Esophagus (tissue), 2 donors: ENCODE results near the gene CAMKK1. TPM values are rescaled to one million over a fixed set of nuclear protein-coding genes. Genes with fewer than 3 reads are reported as not detected.

Source experiments
- H3K27ac ChIP-seq, 2 donors: one replicate each; pipeline ENCODE4 v1.5.1; 2013; ENCODE audit warnings: low read depth in 2 of 2, mild to moderate bottlenecking in 2 of 2, inconsistent platforms in 1 of 2, low read length in 1 of 2, moderate library complexity in 1 of 2
- H3K27me3 ChIP-seq, 2 donors: one replicate each; pipeline ENCODE4 v1.6.1; 2013; ENCODE audit warnings: low read length in 2 of 2, control low read depth in 1 of 2, mild to moderate bottlenecking in 1 of 2; ENCODE audit not compliant: insufficient read depth in 2 of 2, control insufficient read depth in 1 of 2
- H3K36me3 ChIP-seq, 2 donors: one replicate each; pipeline ENCODE4 v1.6.1; 2013; ENCODE audit warnings: low read length in 1 of 2; ENCODE audit not compliant: control insufficient read depth in 2 of 2, insufficient read depth in 2 of 2
- H3K4me1 ChIP-seq, 2 donors: one replicate each; pipeline ENCODE4 v1.6.1; 2013; ENCODE audit warnings: low read length in 1 of 2; ENCODE audit not compliant: control insufficient read depth in 2 of 2, insufficient read depth in 2 of 2
- H3K4me3 ChIP-seq, 2 donors: one replicate each; pipeline ENCODE4 v1.5.1; 2013; ENCODE audit warnings: low read length in 2 of 2, mild to moderate bottlenecking in 2 of 2, low read depth in 1 of 2, moderate library complexity in 1 of 2
- H3K9me3 ChIP-seq, 2 donors: one replicate each; pipeline ENCODE4 v1.6.1; 2013; ENCODE audit warnings: mild to moderate bottlenecking in 2 of 2, low read depth in 1 of 2, low read length in 1 of 2, moderate library complexity in 1 of 2; ENCODE audit not compliant: control insufficient read depth in 2 of 2, insufficient read depth in 1 of 2
- WGBS, 2 donors: extraction: QIAGEN DNeasy Blood & Tissue Kit; methylation state at CpG; one replicate each; pipeline ENCODE4 v1.1.7; 2013; 5-methylcytosine and 5-hydroxymethylcytosine counted together
- polyA plus RNA-seq, 2 donors: library from polyadenylated mRNA; stranded (reverse); fragments of 200-250 nt; gene quantifications; one replicate each; pipeline ENCODE4 v1.2.3, GENCODE V29; 2013
- donor health status: healthy with polysubstance abuse.
- donor health status: Bipolar disorder and iron deficiency.

Gene CAMKK1
- polyA plus RNA-seq, 2 donors: 4.9 to 5.3 TPM

DNA sequence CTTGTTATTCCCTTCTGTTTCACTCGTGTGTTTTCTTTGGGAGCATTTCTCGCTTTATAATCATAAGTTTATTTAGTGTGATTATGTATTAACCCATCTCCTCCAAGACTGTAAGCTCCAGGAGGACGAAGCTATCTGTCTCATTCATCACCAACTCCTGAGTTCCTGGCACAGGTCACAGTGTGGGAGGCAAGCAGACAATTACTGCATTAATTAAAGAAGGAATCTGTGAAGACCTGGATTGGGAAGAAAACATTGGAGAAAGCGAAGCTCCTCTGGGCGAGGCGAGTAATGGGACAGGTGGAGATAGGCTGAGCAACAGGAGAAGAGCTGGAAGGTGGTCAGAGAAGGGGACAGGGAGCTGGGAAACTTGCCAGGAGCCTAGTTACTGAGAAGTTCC is 7.8 kb upstream of the CAMKK1 start:
- 57 to 60% methylated on average over 6 of the region's 6 CpGs for WGBS, 2 donors
- no peak overlapping the region for H3K4me3 ChIP-seq
- H3K27ac ChIP-seq: no peak overlapping the region
- H3K9me3 ChIP-seq: no peaks in the 10 kb centered on the region
- H3K4me1 ChIP-seq: peaks cover 0 to 7% of the 10 kb centered on the region in 2 donors
- H3K27me3 ChIP-seq: no peaks in the 10 kb centered on the region
- H3K36me3 ChIP-seq: no peaks in the 10 kb centered on the region

DNA sequence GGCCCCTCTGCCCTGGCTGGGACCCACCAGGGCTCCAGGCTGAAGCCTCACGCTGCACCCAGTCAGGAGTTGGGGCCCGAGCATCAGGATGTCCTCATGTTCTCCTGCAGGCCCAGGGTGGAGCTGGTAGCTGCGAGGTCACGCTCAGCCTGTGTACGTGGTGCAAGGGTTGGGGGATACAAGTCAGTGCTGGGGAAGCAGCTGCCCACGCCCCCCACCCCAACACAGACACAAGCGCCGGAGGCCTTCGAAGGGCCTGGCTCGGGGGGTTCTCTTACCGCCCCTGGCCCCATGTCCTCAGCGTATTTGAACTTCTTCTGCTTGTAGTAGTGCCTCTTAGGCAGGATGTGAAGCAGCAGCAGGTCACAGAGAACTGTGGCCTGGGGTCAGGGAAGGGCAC is 4.9 kb upstream of the CAMKK1 start:
- H3K4me1 ChIP-seq: peaks cover 3 to 24% of the 10 kb centered on the region in 2 donors
- no peaks in the 10 kb centered on the region for H3K9me3 ChIP-seq
- H3K36me3 ChIP-seq: no peaks in the 10 kb centered on the region
- WGBS, 2 donors: 91 to 97% methylated on average over 12 of the region's 12 CpGs
- no peaks in the 10 kb centered on the region for H3K27me3 ChIP-seq
- no peak overlapping the region for H3K27ac ChIP-seq
- no peak overlapping the region for H3K4me3 ChIP-seq

DNA sequence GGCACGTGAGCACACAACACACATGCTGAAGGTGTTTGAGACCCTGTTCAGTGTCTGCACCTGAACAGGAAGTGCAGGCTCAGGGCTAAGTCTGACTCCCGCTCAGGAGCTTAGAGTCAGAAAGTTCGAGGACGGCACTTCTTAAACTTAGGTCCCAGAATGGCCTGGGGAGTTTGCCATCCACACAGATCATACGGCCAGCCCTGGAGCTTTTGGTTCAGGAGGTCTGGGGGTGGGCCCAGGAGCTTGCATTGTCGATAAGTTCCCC is 4.0 kb upstream of the CAMKK1 start:
- peak overlapping the region in 1 of 2 donors; percentile 15 for H3K27ac ChIP-seq
- WGBS, 2 donors: 81 to 85% methylated on average over 6 of the region's 6 CpGs
- no peaks in the 10 kb centered on the region for H3K27me3 ChIP-seq
- no peak overlapping the region for H3K4me3 ChIP-seq
- peaks cover 3 to 27% of the 10 kb centered on the region in 2 donors for H3K4me1 ChIP-seq
- no peaks in the 10 kb centered on the region for H3K9me3 ChIP-seq
- H3K36me3 ChIP-seq: no peaks in the 10 kb centered on the region

DNA sequence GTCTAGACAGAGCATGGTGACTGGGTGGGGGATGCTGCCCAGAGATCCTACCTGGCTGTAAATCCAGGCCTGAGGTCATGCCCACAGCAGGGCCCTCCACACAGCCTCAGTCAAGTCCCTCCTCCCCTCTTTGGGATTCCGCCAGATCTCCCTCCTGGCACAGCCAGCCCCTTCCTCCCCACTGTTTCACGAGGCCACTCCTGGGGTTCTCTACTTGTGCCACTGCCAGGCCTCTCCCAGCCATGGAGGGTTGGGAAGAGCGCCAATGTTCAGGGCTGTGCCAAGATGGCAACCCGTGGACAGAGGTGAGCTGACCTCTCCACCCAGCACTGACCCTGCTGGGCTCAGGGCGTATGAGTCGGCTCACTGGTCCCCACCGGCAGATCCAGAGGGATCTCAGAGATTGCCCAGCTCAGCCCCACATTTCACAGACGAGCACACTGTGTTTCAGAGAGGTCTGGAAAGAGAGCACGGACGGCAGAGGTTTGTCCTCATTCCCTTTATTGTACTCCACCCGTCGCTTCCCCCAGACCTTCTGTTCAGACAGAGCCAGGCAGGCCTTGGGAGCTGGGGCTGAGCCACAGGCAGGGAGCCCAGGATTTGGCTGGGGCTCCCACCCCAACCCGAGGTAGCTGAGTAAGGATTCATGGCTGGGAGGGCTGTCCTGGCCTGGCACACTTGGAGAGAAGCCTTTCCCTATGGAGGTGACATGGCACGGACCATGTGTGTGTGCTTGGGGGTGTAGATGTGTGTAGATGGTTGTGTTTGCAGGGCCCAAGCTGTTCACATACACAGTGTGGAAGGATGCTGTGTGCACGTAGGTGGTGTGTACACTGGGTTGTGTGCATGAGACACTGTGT is 3.5 kb upstream of the CAMKK1 start:
- H3K36me3 ChIP-seq: no peaks in the 10 kb centered on the region
- H3K27me3 ChIP-seq: no peaks in the 10 kb centered on the region
- WGBS, 2 donors: 54 to 55% methylated on average over 15 of the region's 15 CpGs
- H3K4me1 ChIP-seq: peaks cover 3 to 30% of the 10 kb centered on the region in 2 donors
- no peaks in the 10 kb centered on the region for H3K9me3 ChIP-seq
- H3K4me3 ChIP-seq: no peak overlapping the region
- H3K27ac ChIP-seq: peak overlapping the region; percentile 14 to 20

DNA sequence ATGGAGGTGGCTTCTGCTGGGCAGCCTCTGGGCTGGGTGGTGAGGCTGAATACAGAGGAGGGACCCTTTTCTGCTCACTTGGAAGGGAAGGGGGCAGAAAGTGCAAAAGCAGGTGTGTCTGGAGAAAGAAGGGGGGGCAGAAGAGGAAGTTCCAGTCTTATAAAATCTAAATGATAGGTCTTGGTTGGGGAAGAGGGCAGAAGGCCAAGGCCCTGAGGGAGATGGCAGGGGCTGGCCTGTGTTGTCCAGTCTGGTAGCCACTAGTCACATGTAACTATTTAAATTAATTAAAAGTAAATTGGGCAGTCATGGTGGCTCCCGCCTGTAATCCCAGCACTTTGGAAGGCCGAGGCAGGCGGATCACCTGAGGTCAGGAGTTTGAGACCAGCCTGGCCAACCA is 2.5 kb upstream of the CAMKK1 start:
- H3K27me3 ChIP-seq: no peaks in the 10 kb centered on the region
- H3K27ac ChIP-seq: peak overlapping the region; percentile 57 to 80
- H3K4me1 ChIP-seq: peaks cover 3 to 33% of the 10 kb centered on the region in 2 donors
- no peaks in the 10 kb centered on the region for H3K9me3 ChIP-seq
- H3K36me3 ChIP-seq: no peaks in the 10 kb centered on the region
- no peak overlapping the region for H3K4me3 ChIP-seq
- 91 to 95% methylated on average over 3 of the region's 3 CpGs for WGBS, 2 donors

DNA sequence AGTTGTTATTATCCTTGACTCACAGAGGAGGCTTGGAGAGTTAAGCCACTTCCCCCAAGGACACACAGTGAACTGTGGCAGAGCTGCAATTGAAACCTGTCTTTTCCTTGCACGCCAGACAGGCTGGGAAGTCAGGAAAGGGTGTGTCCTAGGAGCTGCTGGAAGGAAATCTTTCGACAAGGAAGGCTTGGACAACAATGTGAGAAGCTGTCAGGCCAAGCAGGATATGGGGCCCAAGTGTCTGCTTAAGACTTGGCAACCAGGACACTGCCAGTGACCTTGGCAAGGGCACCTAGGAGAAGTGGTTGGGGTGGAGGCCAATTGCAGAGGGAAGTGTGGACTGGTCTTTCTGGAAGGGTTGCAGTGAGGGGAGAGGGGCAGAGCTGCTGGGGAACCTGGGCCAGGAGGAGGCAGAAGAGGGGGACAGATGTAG is 2.1 kb upstream of the CAMKK1 start:
- Histone ChIP-seq H3K4me1 (peaks cover 3 to 37% of the 10 kb centered on the region in 2 donors), H3K27ac (peak overlapping the region; percentile 57 to 80), H3K9me3 (no peaks in the 10 kb centered on the region), H3K27me3 (no peaks in the 10 kb centered on the region), H3K36me3 (no peaks in the 10 kb centered on the region), H3K4me3 (no peak overlapping the region)
- 20 to 25% methylated on average over 2 of the region's 2 CpGs for WGBS, 2 donors

DNA sequence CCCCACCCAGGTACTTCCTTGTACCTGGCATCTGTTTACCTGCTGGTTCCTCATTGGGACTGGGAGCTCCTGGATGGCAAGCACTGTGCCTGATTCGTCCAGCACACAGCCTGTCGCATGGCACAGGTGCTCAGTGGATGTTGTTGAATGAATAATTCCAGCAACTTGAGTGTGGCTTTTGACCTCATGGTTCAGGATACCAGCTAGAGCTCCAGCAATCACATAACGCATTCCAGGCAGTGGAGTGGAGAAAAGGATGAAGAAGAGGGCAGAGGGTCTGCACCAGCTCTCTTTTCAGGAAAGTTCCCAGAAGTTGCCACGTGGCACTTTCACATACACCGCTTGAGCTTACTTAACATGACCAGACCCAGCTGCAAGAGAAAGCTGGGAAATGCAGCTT is 1.3 kb upstream of the CAMKK1 start:
- Histone ChIP-seq H3K4me1 (peaks cover 3 to 44% of the 10 kb centered on the region in 2 donors), H3K9me3 (no peaks in the 10 kb centered on the region), H3K4me3 (no peak overlapping the region), H3K27me3 (no peaks in the 10 kb centered on the region), H3K36me3 (no peaks in the 10 kb centered on the region), H3K27ac (peak overlapping the region; percentile 57 to 80)
- WGBS, 2 donors: 69% methylated on average over 5 of the region's 5 CpGs

DNA sequence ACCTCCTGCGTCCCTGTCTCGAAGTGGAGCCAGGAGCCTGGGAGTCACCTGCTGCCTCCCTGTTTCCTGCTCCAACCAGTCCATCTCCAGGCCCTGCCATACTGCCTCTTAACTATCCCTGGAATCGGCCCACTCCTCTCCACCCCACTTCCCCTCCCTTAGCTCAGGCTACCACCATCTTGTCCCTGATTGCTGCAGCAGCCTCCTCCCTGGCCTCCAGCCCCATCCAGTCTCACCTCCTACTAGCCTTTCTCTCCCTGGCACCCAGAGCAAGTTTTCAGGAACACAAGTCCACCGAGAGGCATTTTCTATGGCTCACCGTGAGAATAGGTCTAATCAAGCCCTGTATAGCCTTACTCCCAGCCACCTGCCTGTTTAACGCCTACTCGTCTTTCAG is 865 bp upstream of the CAMKK1 start:
- Histone ChIP-seq H3K36me3 (no peaks in the 10 kb centered on the region), H3K4me1 (peaks cover 6 to 49% of the 10 kb centered on the region in 2 donors), H3K4me3 (peak overlapping the region in 1 of 2 donors; percentile 58), H3K27me3 (no peaks in the 10 kb centered on the region), H3K9me3 (no peaks in the 10 kb centered on the region), H3K27ac (peak overlapping the region; percentile 80 to 82)
- 49 to 72% methylated on average over 7 of the region's 7 CpGs for WGBS, 2 donors

DNA sequence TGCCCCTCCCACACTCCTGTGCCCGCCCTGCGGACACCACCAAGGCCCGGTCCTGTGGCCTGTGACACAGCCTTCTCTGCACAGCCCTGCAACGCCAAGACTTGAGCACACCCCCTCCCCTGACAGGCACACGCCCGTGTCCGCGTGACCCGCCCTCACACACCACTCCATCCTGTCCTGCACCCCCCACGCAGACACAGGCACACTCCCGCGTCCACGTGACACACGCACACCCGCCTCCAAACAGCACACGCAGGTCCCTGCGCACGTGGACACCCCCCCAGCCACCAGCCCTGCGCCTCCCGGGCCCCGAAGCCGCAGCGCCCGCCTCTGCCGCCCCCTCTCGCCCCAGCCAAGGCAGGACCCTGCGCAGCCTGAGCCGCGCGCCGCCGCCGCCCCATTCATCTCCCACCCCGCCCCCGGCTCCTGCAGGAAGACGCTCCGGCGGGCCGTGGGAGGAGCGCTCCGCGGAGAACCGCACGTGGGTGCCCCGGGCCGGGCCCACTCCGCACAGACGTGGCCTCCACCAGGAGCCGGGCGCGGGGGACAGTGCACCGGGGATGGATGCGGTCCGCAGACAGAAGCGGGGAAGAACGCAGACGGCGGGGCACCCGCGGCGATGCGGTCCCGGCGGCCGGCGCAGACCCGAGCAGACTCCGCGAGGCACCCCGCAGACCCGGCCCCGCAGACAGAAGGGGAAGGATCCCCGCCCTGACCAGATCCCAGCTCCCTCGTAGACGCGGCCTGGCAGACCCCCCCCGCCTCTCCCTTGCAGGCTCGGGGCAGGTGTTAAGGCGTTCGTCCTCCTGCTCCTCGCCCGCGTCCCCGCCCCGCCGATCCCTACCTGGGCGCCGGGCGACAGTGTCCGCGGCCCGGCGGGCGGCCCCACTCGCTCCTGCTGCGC is 506 bp downstream of the CAMKK1 start:
- H3K27me3 ChIP-seq: no peaks in the 10 kb centered on the region
- H3K4me1 ChIP-seq: peaks cover 6 to 57% of the 10 kb centered on the region in 2 donors
- H3K9me3 ChIP-seq: no peaks in the 10 kb centered on the region
- no peaks in the 10 kb centered on the region for H3K36me3 ChIP-seq
- H3K27ac ChIP-seq: peak overlapping the region; percentile 62 to 63
- H3K4me3 ChIP-seq: peak overlapping the region; percentile 51 to 55
- WGBS, 2 donors: 0 to 1% methylated on average over 80 to 96 of the region's 96 CpGs
